ENCODE measurements around the gene CBARP.
A peak's percentile ranks its signal among the peaks of the same experiment; 100 is the strongest.
"Not testable (repeated sequence)": the region's sequence is repeated elsewhere in the genome, so short reads cannot be mapped to it uniquely, and the experiment has no call there.

Gene CBARP

GRCh38 chr19:1213391-1214286 is 24.2 kb downstream of the CBARP start:
- DNase-seq (ENCODE audit: low read depth): peak; percentile 90

DNA sequence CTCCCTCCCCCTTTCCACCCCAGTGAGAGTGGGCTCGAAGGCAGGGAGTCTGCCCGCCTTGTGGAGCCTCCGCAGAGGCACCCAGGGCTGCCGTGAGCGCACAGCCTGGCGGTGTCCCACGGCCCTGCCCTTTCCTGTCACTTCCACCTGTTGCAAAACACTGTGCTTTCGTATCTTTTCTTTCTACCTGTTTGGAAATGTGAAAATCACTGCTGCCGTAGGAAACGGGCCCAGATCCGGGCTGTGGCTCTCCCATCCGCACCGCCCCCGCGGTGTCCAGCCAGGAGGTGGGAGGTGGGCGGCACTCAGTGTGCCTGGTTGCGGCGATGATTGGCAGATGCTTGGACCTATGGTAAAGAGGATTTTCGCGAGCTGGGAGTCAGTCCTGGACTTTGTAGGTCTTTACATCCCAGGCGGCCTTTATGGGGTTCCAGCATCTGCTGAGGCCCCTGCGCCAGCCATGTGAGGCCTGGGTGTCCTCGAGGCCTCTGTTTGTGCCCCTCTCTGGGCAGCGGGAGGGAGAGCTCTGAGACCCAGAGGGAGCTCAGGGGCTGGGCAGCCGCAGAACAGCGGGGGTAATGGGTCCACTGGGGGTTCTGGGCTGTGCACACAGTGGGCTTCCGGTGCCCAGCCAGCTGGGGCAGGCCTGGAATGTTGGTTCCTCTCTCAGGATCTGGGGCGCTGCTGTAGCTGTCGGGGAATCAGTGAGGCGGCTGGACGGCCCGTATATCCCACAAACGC is 26.1 kb downstream of the CBARP start:
- DNase-seq (ENCODE audit: low read depth): no peak

GRCh38 chr19:1210227-1210538 is 27.6 kb downstream of the CBARP start:
- no peak for DNase-seq (ENCODE audit: low read depth)

DNA sequence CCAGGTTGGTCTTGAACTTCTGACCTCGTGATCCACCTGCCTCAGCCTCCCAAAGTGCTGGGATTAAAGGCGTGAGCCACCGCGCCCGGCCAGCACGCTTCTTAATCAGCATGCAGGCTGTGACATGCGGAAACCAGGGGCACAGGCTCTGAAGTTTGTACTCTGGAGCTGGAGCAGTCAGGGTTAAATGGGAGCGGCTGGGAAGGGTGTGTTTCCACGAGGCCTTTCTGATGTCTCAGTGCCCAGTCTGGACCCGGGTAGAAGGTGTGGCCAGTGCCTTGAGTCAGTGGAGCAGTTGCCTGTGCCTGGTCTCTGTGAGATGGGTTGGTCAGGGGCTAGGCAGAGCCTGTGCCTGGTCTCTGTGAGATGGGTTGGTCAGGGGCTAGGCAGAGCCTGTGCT is 29.0 kb downstream of the CBARP start:
- peak; percentile 30 for DNase-seq (ENCODE audit: low read depth)

GRCh38 chr19:1206864-1207450 is 30.8 kb downstream of the CBARP start:
- DNase-seq (ENCODE audit: low read depth): no peak

DNA sequence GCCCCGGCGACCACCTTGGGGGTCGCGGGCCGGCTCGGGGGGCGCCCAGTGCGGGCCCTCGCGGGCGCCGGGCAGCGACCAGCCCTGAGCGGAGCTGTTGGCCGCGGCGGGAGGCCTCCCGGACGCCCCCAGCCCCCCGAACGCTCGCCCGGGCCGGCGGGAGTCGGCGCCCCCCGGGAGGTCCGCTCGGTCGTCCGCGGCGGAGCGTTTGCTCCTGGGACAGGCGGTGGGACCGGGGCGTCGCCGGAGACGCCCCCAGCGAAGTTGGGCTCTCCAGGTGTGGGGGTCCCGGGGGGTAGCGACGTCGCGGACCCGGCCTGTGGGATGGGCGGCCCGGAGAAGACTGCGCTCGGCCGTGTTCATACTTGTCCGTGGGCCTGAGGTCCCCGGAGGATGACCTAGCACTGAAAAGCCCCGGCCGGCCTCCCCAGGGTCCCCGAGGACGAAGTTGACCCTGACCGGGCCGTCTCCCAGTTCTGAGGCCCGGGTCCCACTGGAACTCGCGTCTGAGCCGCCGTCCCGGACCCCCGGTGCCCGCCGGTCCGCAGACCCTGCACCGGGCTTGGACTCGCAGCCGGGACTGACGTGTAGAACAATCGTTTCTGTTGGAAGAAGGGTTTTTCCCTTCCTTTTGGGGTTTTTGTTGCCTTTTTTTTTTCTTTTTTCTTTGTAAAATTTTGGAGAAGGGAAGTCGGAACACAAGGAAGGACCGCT is 31.5 kb downstream of the CBARP start:
- no peak for DNase-seq (ENCODE audit: low read depth)

- DNase-seq (ENCODE audit: low read depth): peak; percentile 97
Measured at GRCh38 chr19:1205114-1206099, 32.4 kb downstream of the CBARP start, which contains the start of gene STK11. STK11 (plus strand) TSS chr19:1205778; CDS start chr19:1206914, 1,136 bp downstream.

DNA sequence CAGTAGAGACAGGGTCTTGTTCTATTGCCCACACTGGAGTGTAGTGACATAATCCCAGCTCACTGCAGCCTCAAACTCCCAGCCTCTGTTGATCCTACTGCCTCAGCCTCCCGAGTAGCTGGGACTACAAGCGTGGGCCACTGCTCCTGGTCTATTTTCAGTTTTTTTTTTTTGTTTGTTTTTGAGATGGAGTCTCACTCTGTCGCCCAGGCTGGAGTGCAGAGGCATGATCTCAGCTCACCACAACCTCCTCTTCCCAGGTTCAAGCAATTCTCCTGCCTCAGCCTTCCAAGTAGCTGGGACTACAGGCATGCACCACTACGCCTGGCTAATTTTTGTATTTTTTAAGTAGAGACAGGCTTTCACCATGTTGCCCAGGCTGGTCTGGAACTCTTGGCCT is 37.2 kb downstream of the CBARP start:
- DNase-seq (ENCODE audit: low read depth): not testable (repeated sequence)

- DNase-seq (ENCODE audit: low read depth): no peak
Measured at GRCh38 chr19:1199531-1199930, 38.3 kb downstream of the CBARP start.

DNA sequence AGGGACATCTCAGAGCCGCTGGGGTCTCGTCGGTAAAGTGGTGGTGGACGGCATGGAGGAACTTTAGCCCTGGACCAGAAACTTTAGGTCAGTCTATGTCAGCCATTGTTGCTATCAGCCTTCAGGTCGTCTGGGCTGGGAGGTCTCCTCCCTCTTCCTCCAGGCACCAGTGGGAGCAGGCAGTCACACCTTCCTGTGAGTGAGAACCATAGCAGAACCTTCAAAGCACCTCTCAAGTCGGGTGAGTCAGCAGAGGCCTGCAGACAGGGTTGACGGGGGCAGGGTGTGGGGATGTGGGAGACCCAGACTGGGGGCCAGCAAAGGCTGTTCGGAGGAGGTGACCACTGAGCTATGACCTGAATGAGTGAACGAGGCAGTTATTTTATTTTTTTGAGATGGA is 48.4 kb downstream of the CBARP start:
- DNase-seq (ENCODE audit: low read depth): no peak

DNA sequence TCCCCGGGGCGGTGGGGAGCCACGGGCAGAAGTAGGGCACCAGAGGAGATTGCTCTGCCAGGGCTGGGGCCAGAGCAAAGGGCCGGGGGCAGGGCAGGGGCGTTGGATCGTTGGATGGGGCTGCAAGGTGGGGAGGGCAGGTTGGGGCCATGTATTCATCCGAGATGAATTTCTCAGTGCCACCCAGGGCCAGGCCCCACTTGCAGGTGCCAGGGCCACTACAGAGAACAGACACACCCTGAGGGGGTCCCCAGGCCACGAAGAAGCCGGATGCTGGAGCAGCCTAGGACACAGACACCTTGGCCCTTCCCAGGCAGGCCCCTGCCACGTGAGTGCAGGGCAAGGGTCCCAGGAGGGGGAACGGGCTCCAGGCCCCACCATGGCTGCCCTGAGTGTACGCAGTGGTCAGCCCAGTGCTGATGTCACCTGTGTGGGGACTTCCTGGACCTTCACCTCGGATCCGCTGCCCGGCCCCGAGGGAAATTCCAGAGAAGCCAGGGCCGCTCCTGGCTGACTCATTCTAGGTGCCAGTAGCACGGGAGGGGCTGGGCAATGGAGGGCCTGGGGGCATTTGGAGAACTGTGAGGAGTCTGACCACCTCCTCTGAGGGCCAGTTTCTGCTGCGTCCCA is 54.1 kb downstream of the CBARP start:
- peak; percentile 62 for DNase-seq (ENCODE audit: low read depth)

DNA sequence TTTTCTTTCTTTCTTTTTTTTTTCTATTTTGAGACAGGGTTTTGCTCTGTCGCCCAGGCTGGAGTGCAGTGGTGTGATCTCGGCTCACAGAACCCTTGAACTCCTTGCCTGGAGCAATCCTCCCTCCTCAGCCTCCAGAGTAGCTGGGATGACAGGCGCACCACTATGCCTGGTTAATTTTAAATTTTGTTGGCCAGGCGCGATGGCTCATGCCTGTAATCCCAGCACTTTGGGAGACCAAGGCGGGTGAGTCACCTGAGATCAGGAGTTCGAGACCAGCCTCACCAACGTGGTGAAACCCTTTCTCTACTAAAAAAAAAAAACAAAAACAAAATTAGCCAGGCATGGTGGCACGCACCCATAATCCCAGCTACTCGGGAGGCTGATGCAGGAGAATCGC is 55.1 kb downstream of the CBARP start:
- no peak for DNase-seq (ENCODE audit: low read depth)

DNA sequence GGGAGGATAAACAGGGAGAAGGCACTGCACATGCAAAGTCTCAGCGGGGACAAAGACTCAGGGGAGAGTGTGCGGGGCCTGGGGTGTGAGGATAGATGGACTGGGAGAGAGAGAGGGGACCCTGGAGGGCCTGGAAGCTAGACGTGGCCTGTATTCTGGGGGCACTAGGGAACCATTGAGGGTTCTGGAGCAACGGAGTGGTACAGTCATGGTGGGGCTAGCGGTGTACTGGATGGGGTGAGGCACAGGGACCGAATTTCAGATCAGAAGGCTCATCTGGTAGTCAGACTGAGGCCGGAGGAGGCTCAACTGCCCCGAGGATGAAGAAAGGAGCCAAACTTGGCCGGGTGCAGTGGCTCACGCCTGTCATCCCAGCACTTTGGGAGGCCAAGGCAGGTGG is 55.7 kb downstream of the CBARP start:
- DNase-seq (ENCODE audit: low read depth): no peak

GRCh38 chr19:1181606-1182005 is 56.2 kb downstream of the CBARP start:
- DNase-seq (ENCODE audit: low read depth): no peak

Measured in EH (cell line).